Stimulated activated CD8-positive, alpha-beta memory T cell treated with anti-CD3 and anti-CD28 coated beads, Interleukin-12 subunit alpha, Interleukin-12 subunit beta, amount 100 ng/mL, for 4 hours (primary cell): Measurements from ENCODE around the gene SMYD5.

Source experiments
- DNase-seq: peaks from one replicate; pipeline ENCODE4 v3.0.0-alpha.2; 2020; ENCODE audit warnings: low read depth

Gene SMYD5

GRCh38 chr2:73238976-73239375 lies 24.9 kb downstream of the SMYD5 start:
- no peak for DNase-seq

- DNase-seq: no peak
Observed at GRCh38 chr2:73239776-73240175, 25.7 kb downstream of the SMYD5 start.

- DNase-seq: no peak
Observed at GRCh38 chr2:73243884-73244570, 30.0 kb downstream of the SMYD5 start.

- no peak for DNase-seq
Observed at GRCh38 chr2:73244580-73244979, 30.5 kb downstream of the SMYD5 start.

GRCh38 chr2:73246850-73247249 lies 32.8 kb downstream of the SMYD5 start:
- DNase-seq: no peak

GRCh38 chr2:73249636-73250035 lies 35.6 kb downstream of the SMYD5 start:
- no peak for DNase-seq

GRCh38 chr2:73250872-73251846 lies 37.1 kb downstream of the SMYD5 start:
- DNase-seq: no peak

- no peak for DNase-seq
Observed at GRCh38 chr2:73252238-73253027, 38.4 kb downstream of the SMYD5 start.

- DNase-seq: no peak
Observed at GRCh38 chr2:73253400-73253799, 39.4 kb downstream of the SMYD5 start.

- DNase-seq: no peak
Observed at GRCh38 chr2:73253901-73254300, 39.9 kb downstream of the SMYD5 start.

GRCh38 chr2:73254343-73255006 lies 40.4 kb downstream of the SMYD5 start:
- DNase-seq: no peak

GRCh38 chr2:73255007-73255644 lies 41.1 kb downstream of the SMYD5 start:
- DNase-seq: no peak

GRCh38 chr2:73255907-73256617 lies 42.0 kb downstream of the SMYD5 start:
- DNase-seq: no peak

GRCh38 chr2:73256618-73256922 lies 42.5 kb downstream of the SMYD5 start:
- no peak for DNase-seq

- DNase-seq: no peak
Observed at GRCh38 chr2:73257021-73257420, 43.0 kb downstream of the SMYD5 start.

GRCh38 chr2:73257425-73258125 lies 43.5 kb downstream of the SMYD5 start:
- DNase-seq: no peak

- DNase-seq: no peak
Observed at GRCh38 chr2:73258186-73258912, 44.3 kb downstream of the SMYD5 start.

GRCh38 chr2:73258913-73259215 lies 44.8 kb downstream of the SMYD5 start:
- no peak for DNase-seq

- no peak for DNase-seq
Observed at GRCh38 chr2:73259276-73259675, 45.2 kb downstream of the SMYD5 start.
